CD14-positive monocyte (primary cell): ENCODE results near the gene LDLRAD4. TPM values are rescaled to one million over a fixed set of nuclear protein-coding genes. Genes with fewer than 3 reads are reported as not detected.

ENCODE experiments used
- DNase-seq, 3 donors: peaks; one replicate each; pipeline ENCODE4 v3.0.0-alpha.2; 2011 to 2022
- H2AFZ ChIP-seq: 2 replicates; pipeline ENCODE4 v1.6.0; 2012; ENCODE audit warnings: mild to moderate bottlenecking, low read depth, low read length, inconsistent platforms; ENCODE audit not compliant: insufficient read depth, poor library complexity, severe bottlenecking
- H3K27ac ChIP-seq, 2 donors: 1 replicate in 1 of 2; 2 replicates in 1 of 2; pipeline ENCODE4 v1.5.1; 2012 to 2013; ENCODE audit warnings: low read length in 2 of 2, control low read depth in 1 of 2, inconsistent platforms in 1 of 2, low read depth in 1 of 2, mild to moderate bottlenecking in 1 of 2
- H3K27me3 ChIP-seq, 2 donors: one replicate each; pipeline versions ENCODE4 v1.6.0 to v1.6.1; 2011 to 2013; ENCODE audit warnings: low read length in 2 of 2; ENCODE audit not compliant: control insufficient read depth in 2 of 2, insufficient read depth in 2 of 2
- H3K36me3 ChIP-seq, 2 donors: replicated peaks in 1 of 2; 1 replicate in 1 of 2; 2 replicates in 1 of 2; pipeline versions ENCODE4 v1.5.1 to v1.6.1; 2012 to 2013; ENCODE audit warnings: low read length in 2 of 2, control low read depth in 1 of 2, inconsistent platforms in 1 of 2, mild to moderate bottlenecking in 1 of 2; ENCODE audit not compliant: insufficient read depth in 2 of 2, control insufficient read depth in 1 of 2
- H3K4me1 ChIP-seq, 2 donors: 1 replicate in 1 of 2; 2 replicates in 1 of 2; pipeline versions ENCODE4 v1.5.1 to v1.6.1; 2012 to 2013; ENCODE audit warnings: low read length in 2 of 2, control low read depth in 1 of 2, inconsistent platforms in 1 of 2, mild to moderate bottlenecking in 1 of 2, moderate library complexity in 1 of 2; ENCODE audit not compliant: insufficient read depth in 2 of 2, control insufficient read depth in 1 of 2
- H3K4me2 ChIP-seq: replicated peaks from 2 replicates; pipeline ENCODE3; 2012; ENCODE audit warnings: low read length, moderate library complexity, mild to moderate bottlenecking; ENCODE audit not compliant: poor library complexity, severe bottlenecking; ENCODE audit errors: extremely low read depth
- H3K4me3 ChIP-seq, 3 experiments: fragments of 200-600 bp in 1 of 3; sonication (generic) in 1 of 3; replicated peaks in 1 of 3; 1 replicate in 2 of 3; 2 replicates in 1 of 3; pipeline ENCODE4 v1.5.1; 2011 to 2013; ENCODE audit warnings: low read length in 3 of 3, mild to moderate bottlenecking in 3 of 3, control low read depth in 2 of 3, low read depth in 2 of 3, inconsistent platforms in 1 of 3, moderate library complexity in 1 of 3
- H3K79me2 ChIP-seq: 2 replicates; pipeline ENCODE4 v1.6.0; 2012; ENCODE audit warnings: mild to moderate bottlenecking, control low read depth, inconsistent platforms, low read length, moderate library complexity; ENCODE audit not compliant: insufficient read depth
- H3K9ac ChIP-seq: 2 replicates; pipeline ENCODE4 v1.6.0; 2017; ENCODE audit warnings: low read length, mild to moderate bottlenecking; ENCODE audit not compliant: insufficient read depth, poor library complexity, severe bottlenecking
- H3K9me3 ChIP-seq, 2 donors: replicated peaks in 1 of 2; 1 replicate in 1 of 2; 2 replicates in 1 of 2; pipeline versions ENCODE4 v1.5.1 to v1.6.1; 2012 to 2013; ENCODE audit warnings: low read length in 2 of 2, control low read depth in 1 of 2; ENCODE audit not compliant: control insufficient read depth in 1 of 2, insufficient read depth in 1 of 2
- H4K20me1 ChIP-seq: 2 replicates; pipeline ENCODE4 v1.6.0; 2012; ENCODE audit warnings: mild to moderate bottlenecking, low read length, control low read depth, moderate library complexity; ENCODE audit not compliant: insufficient read depth
- H3K27ac Mint-ChIP-seq, 7 donors: one replicate each; pipeline ENCODE4 v1.8.0; 2020; ENCODE audit warnings: mild to moderate bottlenecking in 7 of 7, mixed read lengths in 7 of 7, moderate library complexity in 6 of 7, inconsistent platforms in 2 of 7
- H3K27me3 Mint-ChIP-seq, 3 donors: one replicate each; pipeline ENCODE4 v1.8.0; 2021 to 2022; ENCODE audit warnings: low read depth in 3 of 3, mild to moderate bottlenecking in 3 of 3, mixed read lengths in 3 of 3, moderate library complexity in 3 of 3, inconsistent platforms in 1 of 3
- H3K36me3 Mint-ChIP-seq, 2 donors: one replicate each; pipeline ENCODE4 v1.8.0; 2020; ENCODE audit warnings: mixed read lengths in 2 of 2, inconsistent platforms in 1 of 2, mild to moderate bottlenecking in 1 of 2
- H3K4me1 Mint-ChIP-seq: one replicate; pipeline ENCODE4 v1.8.0; 2020; ENCODE audit warnings: mild to moderate bottlenecking, mixed read lengths
- H3K4me3 Mint-ChIP-seq, 2 donors: one replicate each; pipeline ENCODE4 v1.8.0; 2020; ENCODE audit warnings: mild to moderate bottlenecking in 2 of 2, mixed read lengths in 2 of 2, moderate library complexity in 1 of 2
- H3K9me3 Mint-ChIP-seq, 7 donors: one replicate each; pipeline ENCODE4 v1.8.0; 2020 to 2022; ENCODE audit warnings: mixed read lengths in 7 of 7, mild to moderate bottlenecking in 6 of 7, moderate library complexity in 6 of 7, inconsistent platforms in 2 of 7
- WGBS: methylation state at CpG from one replicate; pipeline ENCODE4 v1.1.5; 2013; ENCODE audit warnings: missing lambda C conversion rate; ENCODE audit not compliant: insufficient coverage; 5-methylcytosine and 5-hydroxymethylcytosine counted together
- intact Hi-C, 2 donors: fragments of 100-400 bp; cut with micrococcal nuclease; formaldehyde crosslinking; loops; one replicate each; pipeline versions ENCODE4 v1.15.0 to v1.15.1; 2023
- polyA plus RNA-seq, 3 donors: library from polyadenylated mRNA; depleted of rRNA in 1 of 3; unstranded in 2 of 3; stranded (reverse) in 1 of 3; fragments of 300-500 nt in 2 of 3; fragments of >200 nt in 1 of 3; fragmentation: Illumina TruSeq in 2 of 3; gene quantifications; 1 replicate in 2 of 3; 2 replicates in 1 of 3; pipeline ENCODE4 v1.2.3, GENCODE V29; 2012 to 2021
- TF ChIP-seq, protein P1 (sequence below): fragments of 200-600 bp; IDR thresholded peaks from one replicate; pipeline ENCODE4 v1.8.0; 2022; ENCODE audit warnings: antibody characterized with exemption, mild to moderate bottlenecking

LDLRAD4 gene
- polyA plus RNA-seq, 3 donors = 13.5 to 15.4 (median 13.8) TPM

DNA sequence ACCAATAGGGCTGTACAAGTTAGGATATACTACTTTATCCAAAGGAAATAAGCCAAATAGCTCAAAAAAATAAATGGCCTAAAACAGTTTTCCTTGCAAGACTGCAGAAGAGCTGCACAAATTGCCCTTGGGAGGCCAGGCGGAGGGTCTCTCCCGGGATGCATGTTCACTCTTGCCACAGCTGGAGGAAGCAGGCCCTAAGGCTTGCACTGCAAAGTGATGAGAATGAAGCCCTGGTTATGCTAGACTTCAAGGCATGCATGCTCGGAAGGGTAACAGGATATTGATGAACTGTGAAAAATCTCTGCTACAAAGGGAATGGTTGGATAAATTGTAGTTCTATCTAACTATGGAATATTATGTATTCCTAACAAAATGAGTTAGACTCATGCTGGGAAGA, 27.5 kb upstream of the LDLRAD4 start:
- WGBS = 93% methylated on average over 2 of the region's 3 CpGs

DNA sequence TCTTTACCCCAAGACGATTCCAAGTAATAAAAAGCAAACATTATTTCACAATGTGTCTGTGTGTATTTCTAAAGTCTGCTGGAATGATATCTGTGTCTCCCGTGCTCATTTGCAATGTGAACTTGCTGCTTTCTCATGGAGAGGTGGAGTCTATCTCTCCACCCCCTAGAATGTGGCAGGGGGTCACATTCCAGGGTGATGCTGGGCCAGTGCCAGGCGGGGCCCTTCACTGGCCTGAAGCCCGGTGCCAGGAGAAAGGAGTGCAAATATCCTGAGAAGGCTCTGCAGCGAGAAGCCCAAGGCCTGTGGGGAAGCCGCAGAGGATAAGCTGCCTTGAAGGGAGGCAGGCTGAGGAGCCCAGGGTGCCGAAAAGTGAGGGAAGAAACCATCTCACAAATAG, 26.8 kb upstream of the LDLRAD4 start:
- H3K9me3 ChIP-seq = no peaks in the 10 kb centered on the region
- H3K36me3 ChIP-seq = no peaks in the 10 kb centered on the region
- H3K9ac ChIP-seq = no peak overlapping the region
- no peak overlapping the region for H3K27ac ChIP-seq
- no peaks in the 10 kb centered on the region for H4K20me1 ChIP-seq
- Mint-ChIP-seq H3K4me1 (no peaks in the 10 kb centered on the region), H3K27me3 (peaks cover 0 to 3% (median 0%) of the 10 kb centered on the region in 3 donors), H3K4me3 (no peak overlapping the region), H3K27ac (no peak overlapping the region), H3K9me3 (peaks cover 0 to 4% (median 0%) of the 10 kb centered on the region in 7 donors), H3K36me3 (no peaks in the 10 kb centered on the region)
- intact Hi-C loops = no loop called here
- H3K4me1 ChIP-seq = no peaks in the 10 kb centered on the region
- no peaks in the 10 kb centered on the region for H3K27me3 ChIP-seq
- TF ChIP-seq, protein P1, sequence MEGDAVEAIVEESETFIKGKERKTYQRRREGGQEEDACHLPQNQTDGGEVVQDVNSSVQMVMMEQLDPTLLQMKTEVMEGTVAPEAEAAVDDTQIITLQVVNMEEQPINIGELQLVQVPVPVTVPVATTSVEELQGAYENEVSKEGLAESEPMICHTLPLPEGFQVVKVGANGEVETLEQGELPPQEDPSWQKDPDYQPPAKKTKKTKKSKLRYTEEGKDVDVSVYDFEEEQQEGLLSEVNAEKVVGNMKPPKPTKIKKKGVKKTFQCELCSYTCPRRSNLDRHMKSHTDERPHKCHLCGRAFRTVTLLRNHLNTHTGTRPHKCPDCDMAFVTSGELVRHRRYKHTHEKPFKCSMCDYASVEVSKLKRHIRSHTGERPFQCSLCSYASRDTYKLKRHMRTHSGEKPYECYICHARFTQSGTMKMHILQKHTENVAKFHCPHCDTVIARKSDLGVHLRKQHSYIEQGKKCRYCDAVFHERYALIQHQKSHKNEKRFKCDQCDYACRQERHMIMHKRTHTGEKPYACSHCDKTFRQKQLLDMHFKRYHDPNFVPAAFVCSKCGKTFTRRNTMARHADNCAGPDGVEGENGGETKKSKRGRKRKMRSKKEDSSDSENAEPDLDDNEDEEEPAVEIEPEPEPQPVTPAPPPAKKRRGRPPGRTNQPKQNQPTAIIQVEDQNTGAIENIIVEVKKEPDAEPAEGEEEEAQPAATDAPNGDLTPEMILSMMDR = no peak
- DNase-seq = no peak
- H3K4me2 ChIP-seq = no peak overlapping the region
- no peak overlapping the region for H2AFZ ChIP-seq
- WGBS = 80% methylated on average over 2 of the region's 7 CpGs
- H3K79me2 ChIP-seq = no peaks in the 10 kb centered on the region
- H3K4me3 ChIP-seq = no peak overlapping the region

More for the DNA sequence above, 27.5 kb upstream of the LDLRAD4 start:
- H3K4me2 ChIP-seq = no peak overlapping the region
- no peaks in the 10 kb centered on the region for H3K4me1 ChIP-seq
- intact Hi-C loops = no loop called here
- H3K9ac ChIP-seq = no peak overlapping the region
- no peak overlapping the region for H2AFZ ChIP-seq
- DNase-seq = no peak
- no peaks in the 10 kb centered on the region for H3K36me3 ChIP-seq
- Mint-ChIP-seq H3K9me3 (peaks cover 0 to 4% (median 0%) of the 10 kb centered on the region in 7 donors), H3K27ac (no peak overlapping the region), H3K36me3 (no peaks in the 10 kb centered on the region), H3K27me3 (peaks cover 0 to 3% (median 0%) of the 10 kb centered on the region in 3 donors), H3K4me1 (no peaks in the 10 kb centered on the region), H3K4me3 (no peak overlapping the region)
- TF ChIP-seq, protein P1 = no peak
- no peaks in the 10 kb centered on the region for H4K20me1 ChIP-seq
- no peaks in the 10 kb centered on the region for H3K27me3 ChIP-seq
- no peak overlapping the region for H3K4me3 ChIP-seq
- no peaks in the 10 kb centered on the region for H3K9me3 ChIP-seq
- no peak overlapping the region for H3K27ac ChIP-seq
- no peaks in the 10 kb centered on the region for H3K79me2 ChIP-seq
